ENCODE results near the gene SLC48A1. TPM values are rescaled to one million over a fixed set of nuclear protein-coding genes. Genes with fewer than 3 reads are reported as not detected.

SLC48A1 gene
- total and polyA plus RNA-seq, 2 donors (not counting 3 experiments of a cell fraction or from before 2014, with no cell fraction given), result 17.3 to 20.3 TPM

DNA sequence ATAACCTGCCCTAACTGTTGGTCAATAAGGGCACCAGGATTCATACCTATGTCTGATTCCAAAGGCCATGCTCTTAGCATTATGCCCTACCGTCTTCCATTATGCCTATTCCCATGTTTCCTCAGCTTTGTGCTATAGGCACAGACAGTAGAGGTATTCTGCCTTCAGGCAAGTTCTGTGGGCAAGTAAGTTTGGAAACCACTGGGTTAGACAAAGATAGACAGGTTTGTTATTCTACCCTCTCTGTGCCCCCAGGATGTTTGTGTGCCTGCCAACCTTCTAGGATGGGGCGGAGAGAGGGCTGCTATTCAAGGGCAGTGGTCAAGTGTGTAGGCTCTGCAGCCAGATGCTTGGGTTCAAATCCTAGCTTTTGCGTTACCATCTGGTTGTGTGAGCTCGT is 18.9 kb upstream of the SLC48A1 start:
- Histone ChIP-seq H3K27me3 (ENCODE audit: control insufficient read depth in 2 of 2, insufficient read depth in 2 of 2, low read length in 2 of 2) (no peaks in the 10 kb centered on the region), H3K4me1 (ENCODE audit: control insufficient read depth, extremely low read depth, insufficient read depth, low read length) (peaks cover 55% of the 10 kb centered on the region), H3K27ac (ENCODE audit: insufficient read depth, low read depth, low read length) (peak overlapping the region; percentile 70), H4K20me1 (replicated peaks; ENCODE audit: control insufficient read depth, extremely low read depth, insufficient read depth, low read length) (no peaks in the 10 kb centered on the region), H3K9me1 (replicated peaks; ENCODE audit: control insufficient read depth, extremely low read depth, insufficient read depth, low read length) (no peaks in the 10 kb centered on the region), H3K4me3 (replicated peaks in 1 of 3; ENCODE audit: insufficient read depth in 1 of 3, low read depth in 1 of 3, low read length in 3 of 3) (no peak overlapping the region), H3K9me3 (replicated peaks; ENCODE audit: control insufficient read depth, insufficient read depth, low read length) (no peaks in the 10 kb centered on the region), H3K4me2 (ENCODE audit: insufficient read depth, low read length) (peak overlapping the region; percentile 31), H3K36me3 (ENCODE audit: control insufficient read depth in 2 of 2, extremely low read depth in 1 of 2, insufficient read depth in 2 of 2, low read length in 2 of 2) (peaks cover 3 to 24% of the 10 kb centered on the region in 2 experiments), H2AFZ (ENCODE audit: low read depth, low read length) (no peak overlapping the region), H3K79me2 (ENCODE audit: control insufficient read depth, insufficient read depth, low read length) (peaks cover 37% of the 10 kb centered on the region), H3K9ac (replicated peaks; ENCODE audit: extremely low read depth, insufficient read depth, low read length) (no peak overlapping the region)
- ChIA-PET CTCF (interaction anchor here (1.0 to 8.4 kb wide), 5 partner anchors 12 to 84 kb away, joined by 3 to 191 read pairs (median 11); no protein-coding TSS in a partner anchor), POLR2A (interaction anchor here (0.6 kb wide), 1 partner anchor 1108 kb away, joined by 9 read pairs; no protein-coding TSS in a partner anchor)
- no peak for FAIRE-seq
- intact Hi-C loops (cut with micrococcal nuclease), result no loop called here
- TSS peak; percentile 83 for BruUV-seq (replicated peaks)
- dilution Hi-C loops (cut with MboI; ENCODE audit: extremely low pct_ligation_motif_present, low sequenced_read_pairs), result no loop called here
- DNase-seq (ENCODE audit: low read depth, low spot score), result no peak
- no peak for TF ChIP-seq POLR2A (IDR thresholded peaks at IDR 0.05; ENCODE audit: low read depth, low read length)
- TF ChIP-seq MYC (IDR thresholded peaks at IDR 0.05; ENCODE audit: low read depth, low read length), result no peak
- no peak for TF ChIP-seq FOS (IDR thresholded peaks at IDR 0.05; ENCODE audit: borderline replicate concordance, insufficient read depth, low read length)
- no peak for TF ChIP-seq GATA2 (IDR thresholded peaks at IDR 0.05; ENCODE audit: insufficient read depth, insufficient read length, low read depth, low read length)
- TF ChIP-seq MAX (IDR thresholded peaks at IDR 0.05; ENCODE audit: insufficient read depth, insufficient read length), result no peak
- no peak for TF ChIP-seq CTCF (IDR thresholded peaks at IDR 0.05; ENCODE audit: extremely low read depth in 1 of 2, insufficient read depth in 1 of 2, low read depth in 1 of 2, low read length in 2 of 2)
- TF ChIP-seq JUN (IDR thresholded peaks at IDR 0.05; ENCODE audit: borderline replicate concordance, insufficient read depth, insufficient read length, low read depth), result no peak
- TF ChIP-seq POLR2AphosphoS5 (IDR thresholded peaks at IDR 0.05; ENCODE audit: insufficient read depth, low read depth, low read length), result no peak
- TF ChIP-seq EZH2 (IDR thresholded peaks at IDR 0.05; ENCODE audit: borderline replicate concordance, low read depth, low read length, severe bottlenecking), result no peak

Measured in endothelial cell of umbilical vein (primary cell).